CD4-positive, alpha-beta memory T cell (primary cell): ENCODE data around the gene SAG. TPM values are rescaled to one million over a fixed set of nuclear protein-coding genes. Genes with fewer than 3 reads are reported as not detected.
A peak's percentile ranks its signal among the peaks of the same experiment; 100 is the strongest.
"Not testable (repeated sequence)": the region's sequence is repeated elsewhere in the genome, so short reads cannot be mapped to it uniquely, and the experiment has no call there.

ENCODE experiments used
- CTCF ChIA-PET: fragments of 350-600 bp; sonication (Branson Sonifier 250); formaldehyde crosslinking; loops from one replicate; lab custom pipeline; 2021; ENCODE audit warnings: inconsistent platforms; ENCODE audit not compliant: partially characterized antibody; lab: Charles Lee
- POLR2A ChIA-PET: fragments of 350-600 bp; sonication (Branson Sonifier 250); formaldehyde crosslinking; loops from one replicate; lab custom pipeline; 2021; ENCODE audit not compliant: partially characterized antibody; lab: Charles Lee
- DNase-seq, 5 donors: peaks; one replicate each; pipeline versions ENCODE4 v3.0.0 to v3.0.0-alpha.2; 2020 to 2022; ENCODE audit warnings: mixed read lengths in 1 of 5
- H3K27ac ChIP-seq: one replicate; pipeline ENCODE4 v1.7.0; 2013; ENCODE audit warnings: low read depth, low read length
- H3K27me3 ChIP-seq: 2 replicates; pipeline ENCODE4 v1.7.0; 2013; ENCODE audit warnings: mild to moderate bottlenecking, low read length, moderate library complexity; ENCODE audit not compliant: insufficient read depth
- H3K36me3 ChIP-seq: 2 replicates; pipeline ENCODE4 v1.7.0; 2013; ENCODE audit warnings: mild to moderate bottlenecking, low read length, moderate library complexity; ENCODE audit not compliant: insufficient read depth
- H3K4me1 ChIP-seq: 2 replicates; pipeline ENCODE4 v1.7.0; 2013; ENCODE audit warnings: mild to moderate bottlenecking, low read length, moderate library complexity; ENCODE audit not compliant: insufficient read depth
- H3K4me3 ChIP-seq, 2 donors: one replicate each; pipeline ENCODE4 v1.7.0; 2013; ENCODE audit warnings: low read length in 2 of 2, mild to moderate bottlenecking in 1 of 2
- H3K9me3 ChIP-seq, 2 donors: one replicate each; pipeline ENCODE4 v1.7.0; 2013; ENCODE audit warnings: low read length in 2 of 2, control low read depth in 1 of 2; ENCODE audit not compliant: control insufficient read depth in 1 of 2
- H3K27ac Mint-ChIP-seq, 7 donors: one replicate each; pipeline ENCODE4 v1.8.0; 2020 to 2021; ENCODE audit warnings: mixed read lengths in 7 of 7, mild to moderate bottlenecking in 6 of 7, inconsistent platforms in 3 of 7, moderate library complexity in 3 of 7
- H3K27me3 Mint-ChIP-seq, 2 donors: one replicate each; pipeline ENCODE4 v1.8.0; 2020 to 2021; ENCODE audit warnings: mixed read lengths in 2 of 2
- H3K36me3 Mint-ChIP-seq, 2 donors: one replicate each; pipeline ENCODE4 v1.8.0; 2020 to 2021; ENCODE audit warnings: mixed read lengths in 2 of 2, inconsistent platforms in 1 of 2, mild to moderate bottlenecking in 1 of 2
- H3K4me1 Mint-ChIP-seq, 4 donors: one replicate each; pipeline ENCODE4 v1.8.0; 2020 to 2021; ENCODE audit warnings: mixed read lengths in 4 of 4, mild to moderate bottlenecking in 1 of 4
- H3K4me3 Mint-ChIP-seq, 8 donors: one replicate each; pipeline ENCODE4 v1.8.0; 2020 to 2021; ENCODE audit warnings: mixed read lengths in 8 of 8, mild to moderate bottlenecking in 7 of 8, moderate library complexity in 6 of 8, inconsistent platforms in 3 of 8
- H3K9me3 Mint-ChIP-seq, 8 donors: one replicate each; pipeline ENCODE4 v1.8.0; 2020 to 2021; ENCODE audit warnings: mixed read lengths in 8 of 8, mild to moderate bottlenecking in 5 of 8, inconsistent platforms in 3 of 8, moderate library complexity in 1 of 8
- intact Hi-C: fragments of 100-400 bp; cut with micrococcal nuclease; formaldehyde crosslinking; loops from one replicate; pipeline ENCODE4 v1.15.1; 2023
- polyA plus RNA-seq, 2 donors: library from polyadenylated mRNA; unstranded; fragments of 300-500 nt; fragmentation: Illumina TruSeq; gene quantifications; one replicate each; pipeline ENCODE4 v1.2.3, GENCODE V29; 2021
- total RNA-seq, 2 experiments: library from RNA; stranded (reverse); gene quantifications; one replicate each; pipeline ENCODE4 v1.2.3, GENCODE V29; 2021

SAG gene
- total and polyA plus RNA-seq, 4 experiments from 2014 or later, result 0.06 TPM; not detected in 3

DNA sequence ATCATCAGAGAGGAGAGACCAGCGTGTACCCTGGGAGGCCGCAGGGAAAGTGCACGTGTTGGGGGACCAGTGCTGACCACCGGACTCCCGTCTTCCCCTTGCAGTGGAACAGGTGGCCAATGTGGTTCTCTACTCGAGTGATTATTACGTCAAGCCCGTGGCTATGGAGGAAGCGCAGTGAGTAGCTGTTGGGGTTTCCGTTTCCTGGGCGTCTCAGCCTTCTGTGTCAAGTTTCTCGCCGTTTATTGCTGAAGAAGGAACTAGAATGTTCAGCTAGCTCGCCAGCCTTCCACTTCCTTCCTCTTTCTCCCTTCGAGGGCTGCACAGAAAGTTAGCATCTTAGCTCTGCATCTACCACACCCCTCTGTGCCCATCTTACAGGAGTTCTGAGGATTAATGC, 23.9 kb downstream of the SAG start:
- intact Hi-C loops, result loop anchor here (1.0 kb wide), 2 partner anchors 23 to 63 kb away; partner anchors contain the start of gene DGKD
- peak overlapping the region in 1 of 2 donors; percentile 39 for H3K4me3 ChIP-seq
- peak; percentile 84 to 93 (median 86) for DNase-seq
- Mint-ChIP-seq H3K4me1 (peaks cover 26 to 65% (median 43%) of the 10 kb centered on the region in 4 donors), H3K9me3 (peaks cover 0 to 2% (median 0%) of the 10 kb centered on the region in 8 donors), H3K4me3 (peak overlapping the region; percentile 11 to 83 (median 72)), H3K27me3 (no peaks in the 10 kb centered on the region), H3K36me3 (no peaks in the 10 kb centered on the region), H3K27ac (peak overlapping the region; percentile 82 to 99 (median 94))
- ChIA-PET CTCF (interaction anchor here (1.1 to 2.5 kb wide), 12 partner anchors 9 to 277 kb away, joined by 3 to 24 read pairs (median 4); partner anchors contain the start of genes ATG16L1 and DGKD), POLR2A (interaction anchor here (0.8 to 5.5 kb wide), 21 partner anchors 8 to 271 kb away, joined by 3 to 72 read pairs (median 6); partner anchors contain the start of genes ATG16L1, DGKD and INPP5D)
- H3K27ac ChIP-seq, result peak overlapping the region; percentile 73
- H3K36me3 ChIP-seq, result no peaks in the 10 kb centered on the region
- H3K27me3 ChIP-seq, result no peaks in the 10 kb centered on the region
- peaks cover 63% of the 10 kb centered on the region for H3K4me1 ChIP-seq
- no peaks in the 10 kb centered on the region for H3K9me3 ChIP-seq

GRCh38 chr2:233332125-233332524, 24.5 kb downstream of the SAG start:
- Mint-ChIP-seq H3K4me1 (peaks cover 26 to 66% (median 43%) of the 10 kb centered on the region in 4 donors), H3K9me3 (peaks cover 0 to 2% (median 0%) of the 10 kb centered on the region in 8 donors), H3K36me3 (no peaks in the 10 kb centered on the region)

GRCh38 chr2:233334915-233335314, 27.3 kb downstream of the SAG start:
- CTCF ChIA-PET, result no interaction called here
- DNase-seq, result no peak
- Histone ChIP-seq H3K4me3 (no peak overlapping the region), H3K36me3 (no peaks in the 10 kb centered on the region), H3K27ac (no peak overlapping the region), H3K4me1 (peaks cover 64% of the 10 kb centered on the region), H3K27me3 (no peaks in the 10 kb centered on the region), H3K9me3 (no peaks in the 10 kb centered on the region)
- Mint-ChIP-seq H3K27ac (peak overlapping the region in 3 of 7 donors; percentile 36 to 93 (median 80)), H3K9me3 (no peaks in the 10 kb centered on the region), H3K4me1 (peaks cover 25 to 72% (median 47%) of the 10 kb centered on the region in 4 donors), H3K36me3 (no peaks in the 10 kb centered on the region), H3K4me3 (peak overlapping the region in 1 of 8 donors; percentile 15), H3K27me3 (no peaks in the 10 kb centered on the region)
- intact Hi-C loops, result no loop called here
- POLR2A ChIA-PET, result interaction anchor here (5.5 kb wide), 1 partner anchor 19 kb away, joined by 44 read pairs; the partner anchor contains the start of gene DGKD

More at GRCh38 chr2:233332125-233332524, 24.5 kb downstream of the SAG start:
- Histone ChIP-seq H3K9me3 (no peaks in the 10 kb centered on the region), H3K27ac (peak overlapping the region; percentile 73), H3K27me3 (no peaks in the 10 kb centered on the region), H3K4me1 (peaks cover 63% of the 10 kb centered on the region), H3K4me3 (no peak overlapping the region), H3K36me3 (no peaks in the 10 kb centered on the region)
- ChIA-PET POLR2A (interaction anchor here (0.8 to 5.5 kb wide), 17 partner anchors 9 to 272 kb away, joined by 3 to 72 read pairs (median 6); partner anchors contain the start of genes ATG16L1, DGKD and INPP5D), CTCF (interaction anchor here (1.1 to 2.5 kb wide), 12 partner anchors 8 to 278 kb away, joined by 3 to 24 read pairs (median 4); partner anchors contain the start of genes ATG16L1 and DGKD)
- no peaks in the 10 kb centered on the region for H3K27me3 Mint-ChIP-seq
- no peak for DNase-seq
- intact Hi-C loops, result no loop called here
- H3K27ac Mint-ChIP-seq, result peak overlapping the region; percentile 82 to 99 (median 94)
- H3K4me3 Mint-ChIP-seq, result peak overlapping the region in 7 of 8 donors; percentile 54 to 83 (median 72)

GRCh38 chr2:233336091-233336490, 28.5 kb downstream of the SAG start:
- intact Hi-C loops, H3K27me3 Mint-ChIP-seq, H3K9me3 Mint-ChIP-seq, H3K27ac ChIP-seq, DNase-seq, H3K9me3 ChIP-seq, H3K27me3 ChIP-seq, H3K4me3 ChIP-seq, H3K36me3 ChIP-seq, H3K36me3 Mint-ChIP-seq: not testable (repeated sequence)
- ChIA-PET CTCF (interaction anchor here (1.7 kb wide), 1 partner anchor 11 kb away, joined by 4 read pairs; no protein-coding TSS in a partner anchor), POLR2A (interaction anchor here (1.5 kb wide), 1 partner anchor 11 kb away, joined by 5 read pairs; no protein-coding TSS in a partner anchor)
- peak overlapping the region in 3 of 7 donors; percentile 37 to 68 (median 42) for H3K27ac Mint-ChIP-seq
- peak overlapping the region in 1 of 8 donors; percentile 3 for H3K4me3 Mint-ChIP-seq
- H3K4me1 Mint-ChIP-seq, result peaks cover 23 to 62% (median 41%) of the 10 kb centered on the region in 4 donors
- H3K4me1 ChIP-seq, result peaks cover 52% of the 10 kb centered on the region

DNA sequence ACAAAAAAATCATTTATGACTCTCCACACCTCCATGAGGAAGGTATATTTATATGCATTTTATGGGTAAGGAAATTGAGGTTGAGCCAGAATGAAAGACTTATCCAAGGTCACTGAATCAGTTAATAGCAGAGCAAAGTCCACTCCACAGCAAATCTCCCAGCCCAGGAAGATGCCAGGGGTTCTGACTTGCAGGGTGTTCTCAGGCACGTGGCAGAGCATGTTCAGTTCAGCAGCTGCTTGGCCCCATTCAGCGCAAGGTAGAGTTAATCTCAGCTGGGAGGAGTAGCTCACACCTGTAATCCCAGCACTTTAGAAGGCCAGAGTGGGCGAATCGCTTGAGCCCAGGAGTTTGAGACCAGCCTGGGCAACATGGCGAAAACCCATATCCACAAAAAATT, 28.9 kb downstream of the SAG start:
- Histone ChIP-seq H3K4me3 (no peak overlapping the region), H3K4me1 (peaks cover 48% of the 10 kb centered on the region), H3K27me3 (no peaks in the 10 kb centered on the region), H3K27ac (no peak overlapping the region), H3K36me3 (no peaks in the 10 kb centered on the region), H3K9me3 (no peaks in the 10 kb centered on the region)
- Mint-ChIP-seq H3K36me3 (no peaks in the 10 kb centered on the region), H3K27me3 (no peaks in the 10 kb centered on the region), H3K4me3 (no peak overlapping the region), H3K27ac (peak overlapping the region in 2 of 7 donors; percentile 32 to 74), H3K4me1 (peaks cover 20 to 57% (median 37%) of the 10 kb centered on the region in 4 donors), H3K9me3 (no peaks in the 10 kb centered on the region)
- no peak for DNase-seq
- ChIA-PET CTCF (interaction anchor here (0.7 to 1.7 kb wide), 2 partner anchors 10 to 17 kb away, joined by 3 to 4 read pairs; partner anchors contain the start of gene DGKD), POLR2A (interaction anchor here (1.5 kb wide), 1 partner anchor 10 kb away, joined by 5 read pairs; no protein-coding TSS in a partner anchor)
- intact Hi-C loops, result no loop called here

GRCh38 chr2:233338046-233338445, 30.4 kb downstream of the SAG start:
- peaks cover 14 to 45% (median 27%) of the 10 kb centered on the region in 4 donors for H3K4me1 Mint-ChIP-seq
- H3K27ac Mint-ChIP-seq, result peak overlapping the region in 1 of 7 donors; percentile 41
- Histone ChIP-seq H3K4me3 (no peak overlapping the region), H3K4me1 (peaks cover 33% of the 10 kb centered on the region), H3K27ac (no peak overlapping the region), H3K9me3 (no peaks in the 10 kb centered on the region), H3K36me3 (no peaks in the 10 kb centered on the region), H3K27me3 (no peaks in the 10 kb centered on the region)
- no peak for DNase-seq
- ChIA-PET POLR2A (no interaction called here), CTCF (interaction anchor here (1.7 kb wide), 1 partner anchor 9 kb away, joined by 4 read pairs; no protein-coding TSS in a partner anchor)
- no peaks in the 10 kb centered on the region for H3K9me3 Mint-ChIP-seq
- H3K27me3 Mint-ChIP-seq, result no peaks in the 10 kb centered on the region
- H3K36me3 Mint-ChIP-seq, result no peaks in the 10 kb centered on the region
- intact Hi-C loops, result no loop called here
- no peak overlapping the region for H3K4me3 Mint-ChIP-seq

- H3K4me1 Mint-ChIP-seq, result peaks cover 10 to 36% (median 21%) of the 10 kb centered on the region in 4 donors
- POLR2A ChIA-PET, result interaction anchor here (1.0 kb wide), 1 partner anchor 9 kb away, joined by 5 read pairs; no protein-coding TSS in a partner anchor
- H3K36me3 ChIP-seq, result no peaks in the 10 kb centered on the region
- no peak overlapping the region for H3K4me3 ChIP-seq
- no peak for DNase-seq
- H3K4me1 ChIP-seq, result peaks cover 24% of the 10 kb centered on the region
- CTCF ChIA-PET, result no interaction called here
- intact Hi-C loops, result no loop called here
- no peaks in the 10 kb centered on the region for H3K27me3 ChIP-seq
- peak overlapping the region in 1 of 7 donors; percentile 12 for H3K27ac Mint-ChIP-seq
- peaks cover 0 to 2% of the 10 kb centered on the region in 2 donors for H3K27me3 Mint-ChIP-seq
- no peaks in the 10 kb centered on the region for H3K9me3 ChIP-seq
- H3K4me3 Mint-ChIP-seq, result no peak overlapping the region
- no peaks in the 10 kb centered on the region for H3K36me3 Mint-ChIP-seq
- no peak overlapping the region for H3K27ac ChIP-seq
- H3K9me3 Mint-ChIP-seq, result no peaks in the 10 kb centered on the region
These were observed 31.3 kb downstream of the SAG start for GRCh38 chr2:233338812-233339368.
